Erythroblast (primary cell): ENCODE results near the gene RUSC1.

Experiments
- GATA1 ChIP-seq: IDR thresholded peaks from 2 replicates; pipeline ENCODE4 v1.6.1; 2011; ENCODE audit warnings: low read depth, mild to moderate bottlenecking, control low read depth, low read length, moderate library complexity
- POLR2A ChIP-seq: IDR thresholded peaks from 2 replicates; pipeline ENCODE4 v1.6.1; 2011; ENCODE audit warnings: mild to moderate bottlenecking, low read length

DNA sequence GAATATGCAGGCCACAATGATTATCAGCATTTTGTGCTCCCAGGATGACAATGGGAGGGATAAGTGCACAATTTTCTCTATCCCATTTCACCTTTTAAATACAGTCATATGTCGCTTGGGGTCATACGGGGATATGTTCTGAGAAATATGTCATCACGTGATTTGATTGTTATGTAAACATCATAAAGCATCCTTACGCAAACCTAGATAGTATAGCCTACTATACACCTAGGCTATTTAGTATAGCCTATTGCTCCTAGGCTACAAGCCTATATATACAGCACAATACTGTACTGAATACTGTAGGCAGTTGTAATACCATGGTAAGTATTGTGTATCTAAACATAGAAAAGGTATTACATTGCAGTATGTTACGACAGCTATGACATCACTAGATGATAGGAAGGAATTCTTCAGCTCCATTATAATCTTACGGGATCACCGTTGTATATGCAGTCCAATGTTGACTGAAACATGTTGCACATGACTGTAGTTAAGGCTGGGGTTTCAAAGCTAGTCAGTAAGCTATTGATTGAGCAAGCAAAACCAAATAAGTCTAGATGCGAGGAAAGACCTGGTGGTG lies 18.9 kb downstream of the RUSC1 start:
- TF ChIP-seq POLR2A (no peak), GATA1 (no peak)
